GM12872 (cell line): Measurements from ENCODE around the gene ZSWIM4.
A peak's percentile ranks its signal among the peaks of the same experiment; 100 is the strongest.

Experiments
- TF ChIP-seq, protein P1 (sequence below): IDR thresholded peaks from 3 replicates; pipeline ENCODE4 v1.5.1; 2011; ENCODE audit warnings: low read depth, mild to moderate bottlenecking, low read length, moderate library complexity; ENCODE audit not compliant: insufficient read depth

ZSWIM4 gene

DNA sequence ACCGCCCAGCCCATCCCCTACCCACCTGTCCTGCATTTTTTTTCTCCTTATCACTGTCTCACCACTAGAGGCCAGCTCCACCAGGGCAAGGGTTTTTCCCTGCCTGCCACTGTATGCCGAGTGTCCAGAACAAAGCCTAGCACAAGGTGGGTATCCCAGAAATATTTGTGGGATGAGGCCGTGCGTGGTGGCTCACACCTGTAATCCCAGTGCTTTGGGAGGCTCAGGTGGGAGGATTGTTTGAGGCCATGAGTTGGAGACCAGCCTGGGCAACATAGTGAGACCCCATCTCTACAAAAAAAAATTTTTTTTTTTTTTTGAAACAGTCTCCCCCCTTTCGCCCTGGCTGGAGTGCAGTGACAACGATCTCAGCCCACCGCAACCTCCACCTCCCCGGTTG lies 33.8 kb upstream of the ZSWIM4 start:
- TF ChIP-seq, protein P1, sequence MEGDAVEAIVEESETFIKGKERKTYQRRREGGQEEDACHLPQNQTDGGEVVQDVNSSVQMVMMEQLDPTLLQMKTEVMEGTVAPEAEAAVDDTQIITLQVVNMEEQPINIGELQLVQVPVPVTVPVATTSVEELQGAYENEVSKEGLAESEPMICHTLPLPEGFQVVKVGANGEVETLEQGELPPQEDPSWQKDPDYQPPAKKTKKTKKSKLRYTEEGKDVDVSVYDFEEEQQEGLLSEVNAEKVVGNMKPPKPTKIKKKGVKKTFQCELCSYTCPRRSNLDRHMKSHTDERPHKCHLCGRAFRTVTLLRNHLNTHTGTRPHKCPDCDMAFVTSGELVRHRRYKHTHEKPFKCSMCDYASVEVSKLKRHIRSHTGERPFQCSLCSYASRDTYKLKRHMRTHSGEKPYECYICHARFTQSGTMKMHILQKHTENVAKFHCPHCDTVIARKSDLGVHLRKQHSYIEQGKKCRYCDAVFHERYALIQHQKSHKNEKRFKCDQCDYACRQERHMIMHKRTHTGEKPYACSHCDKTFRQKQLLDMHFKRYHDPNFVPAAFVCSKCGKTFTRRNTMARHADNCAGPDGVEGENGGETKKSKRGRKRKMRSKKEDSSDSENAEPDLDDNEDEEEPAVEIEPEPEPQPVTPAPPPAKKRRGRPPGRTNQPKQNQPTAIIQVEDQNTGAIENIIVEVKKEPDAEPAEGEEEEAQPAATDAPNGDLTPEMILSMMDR = peak; percentile 17; the same call in 1 of the 3 replicates

- TF ChIP-seq, protein P1 = no peak
Observed at GRCh38 chr19:13762635-13763235, 32.5 kb upstream of the ZSWIM4 start.

GRCh38 chr19:13763265-13763664 lies 32.0 kb upstream of the ZSWIM4 start:
- TF ChIP-seq, protein P1 = no peak

- TF ChIP-seq, protein P1 = no peak
Observed at GRCh38 chr19:13764101-13764807, 31.0 kb upstream of the ZSWIM4 start, which contains the start of gene MRI1. TSS of gene MRI1 (plus strand) at chr19:13764522. CDS start at chr19:13764589, 67 bp downstream.

- TF ChIP-seq, protein P1 = no peak
Observed at GRCh38 chr19:13764821-13765394, 30.3 kb upstream of the ZSWIM4 start.

DNA sequence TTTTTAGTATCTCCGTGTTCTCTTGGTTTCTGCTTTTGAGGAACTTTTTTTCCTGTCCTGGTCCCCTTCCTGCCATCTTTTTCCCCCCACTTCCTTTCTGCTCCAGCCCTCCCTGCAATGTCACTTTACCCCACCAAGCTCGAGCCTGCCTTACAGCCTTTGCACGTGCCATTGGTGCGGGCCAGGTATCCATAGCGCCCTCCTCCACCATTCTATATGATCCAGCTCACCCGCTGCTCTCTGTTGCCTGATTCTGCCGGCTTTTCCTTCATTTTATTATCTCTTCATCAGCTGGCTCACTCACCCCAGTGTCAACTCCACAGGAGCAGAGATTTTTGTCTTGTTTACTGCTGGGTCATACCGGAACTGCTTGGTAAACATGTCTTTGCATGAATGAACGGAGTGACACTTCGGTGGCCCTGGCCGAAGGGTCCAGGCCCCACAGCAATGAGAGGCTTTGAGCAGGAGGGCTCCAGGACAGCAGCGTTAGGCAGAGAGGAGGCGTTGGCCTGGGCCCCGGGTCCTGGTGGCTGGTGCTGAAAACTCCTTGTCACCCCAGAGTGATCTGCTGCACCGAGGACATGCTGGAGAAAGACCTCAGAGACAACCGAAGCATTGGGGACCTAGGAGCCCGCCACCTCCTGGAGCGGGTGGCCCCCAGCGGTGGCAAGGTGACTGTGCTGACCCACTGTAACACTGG lies 29.7 kb upstream of the ZSWIM4 start:
- TF ChIP-seq, protein P1 = no peak

GRCh38 chr19:13766095-13766481 lies 29.2 kb upstream of the ZSWIM4 start:
- TF ChIP-seq, protein P1 = no peak
